ENCODE data around the gene AUTS2.

GRCh38 chr7:69670701-69671100, 72.4 kb downstream of the AUTS2 start:
- TF ChIP-seq ZNF404 (tag by site-specific recombination; IDR thresholded peaks at IDR 0.05) (no peak), ZNF140 (tag by site-specific recombination; IDR thresholded peaks at IDR 0.05) (no peak), ZNF660 (tag by site-specific recombination; IDR thresholded peaks at IDR 0.05) (no peak), ZNF701 (tag by site-specific recombination; IDR thresholded peaks at IDR 0.05) (no peak), ZBTB11 (tag by site-specific recombination; conservative IDR thresholded peaks at IDR 0.05; ENCODE audit: low read depth) (no peak), SETDB1 (IDR thresholded peaks at IDR 0.05; ENCODE audit: insufficient read length, low read length) (no peak), ZNF214 (tag by site-specific recombination; IDR thresholded peaks at IDR 0.05; ENCODE audit: borderline replicate concordance) (no peak), TCF7L2 (IDR thresholded peaks at IDR 0.05; ENCODE audit: borderline replicate concordance, low read depth, low read length) (no peak), ZNF223 (tag by site-specific recombination; IDR thresholded peaks at IDR 0.05) (no peak)
- TF ChIP-seq, protein P1, sequence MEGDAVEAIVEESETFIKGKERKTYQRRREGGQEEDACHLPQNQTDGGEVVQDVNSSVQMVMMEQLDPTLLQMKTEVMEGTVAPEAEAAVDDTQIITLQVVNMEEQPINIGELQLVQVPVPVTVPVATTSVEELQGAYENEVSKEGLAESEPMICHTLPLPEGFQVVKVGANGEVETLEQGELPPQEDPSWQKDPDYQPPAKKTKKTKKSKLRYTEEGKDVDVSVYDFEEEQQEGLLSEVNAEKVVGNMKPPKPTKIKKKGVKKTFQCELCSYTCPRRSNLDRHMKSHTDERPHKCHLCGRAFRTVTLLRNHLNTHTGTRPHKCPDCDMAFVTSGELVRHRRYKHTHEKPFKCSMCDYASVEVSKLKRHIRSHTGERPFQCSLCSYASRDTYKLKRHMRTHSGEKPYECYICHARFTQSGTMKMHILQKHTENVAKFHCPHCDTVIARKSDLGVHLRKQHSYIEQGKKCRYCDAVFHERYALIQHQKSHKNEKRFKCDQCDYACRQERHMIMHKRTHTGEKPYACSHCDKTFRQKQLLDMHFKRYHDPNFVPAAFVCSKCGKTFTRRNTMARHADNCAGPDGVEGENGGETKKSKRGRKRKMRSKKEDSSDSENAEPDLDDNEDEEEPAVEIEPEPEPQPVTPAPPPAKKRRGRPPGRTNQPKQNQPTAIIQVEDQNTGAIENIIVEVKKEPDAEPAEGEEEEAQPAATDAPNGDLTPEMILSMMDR (tag by site-specific recombination; IDR thresholded peaks at IDR 0.05), result no peak
- TF ChIP-seq, protein P2, sequence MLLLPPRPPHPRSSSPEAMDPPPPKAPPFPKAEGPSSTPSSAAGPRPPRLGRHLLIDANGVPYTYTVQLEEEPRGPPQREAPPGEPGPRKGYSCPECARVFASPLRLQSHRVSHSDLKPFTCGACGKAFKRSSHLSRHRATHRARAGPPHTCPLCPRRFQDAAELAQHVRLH (tag by site-specific recombination; IDR thresholded peaks at IDR 0.05), result no peak
